GM10847 (cell line): ENCODE measurements around the gene PHYHD1.

ENCODE experiments used
- POLR2A ChIP-seq: IDR thresholded peaks from 2 replicates; pipeline ENCODE4 v1.6.1; 2011; ENCODE audit not compliant: insufficient read length; ENCODE audit errors: extremely low read depth

Gene PHYHD1

DNA sequence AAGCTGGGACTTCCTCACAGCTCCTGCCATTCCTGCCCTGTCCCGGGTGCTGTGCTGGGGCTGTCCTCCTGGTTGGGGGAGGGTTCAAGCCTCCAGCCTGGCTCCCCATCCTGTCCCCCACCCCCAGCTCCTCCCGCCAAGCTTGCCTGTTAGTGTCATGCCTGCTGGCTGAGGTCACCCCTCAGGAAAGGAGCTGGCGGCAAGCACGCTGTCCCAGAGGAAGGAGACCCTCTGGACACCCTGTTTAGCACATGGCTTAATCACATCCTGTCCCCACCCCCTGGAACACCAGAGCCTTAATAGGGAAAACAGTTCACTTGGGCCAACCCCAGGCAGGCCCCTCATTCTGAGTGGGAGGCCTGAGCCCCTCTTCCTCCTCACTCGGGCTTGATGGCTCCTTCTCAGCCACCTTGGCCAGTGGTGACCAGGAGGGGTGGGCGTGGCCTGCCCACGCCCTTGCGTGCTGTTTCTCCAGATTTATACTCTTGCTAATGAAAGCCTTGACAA lies 9.2 kb upstream of the PHYHD1 start:
- no peak for TF ChIP-seq POLR2A

- TF ChIP-seq POLR2A = no peak
Observed at GRCh38 chr9:128912270-128912853, 8.4 kb upstream of the PHYHD1 start.

GRCh38 chr9:128913048-128913900 lies 7.5 kb upstream of the PHYHD1 start:
- no peak for TF ChIP-seq POLR2A

DNA sequence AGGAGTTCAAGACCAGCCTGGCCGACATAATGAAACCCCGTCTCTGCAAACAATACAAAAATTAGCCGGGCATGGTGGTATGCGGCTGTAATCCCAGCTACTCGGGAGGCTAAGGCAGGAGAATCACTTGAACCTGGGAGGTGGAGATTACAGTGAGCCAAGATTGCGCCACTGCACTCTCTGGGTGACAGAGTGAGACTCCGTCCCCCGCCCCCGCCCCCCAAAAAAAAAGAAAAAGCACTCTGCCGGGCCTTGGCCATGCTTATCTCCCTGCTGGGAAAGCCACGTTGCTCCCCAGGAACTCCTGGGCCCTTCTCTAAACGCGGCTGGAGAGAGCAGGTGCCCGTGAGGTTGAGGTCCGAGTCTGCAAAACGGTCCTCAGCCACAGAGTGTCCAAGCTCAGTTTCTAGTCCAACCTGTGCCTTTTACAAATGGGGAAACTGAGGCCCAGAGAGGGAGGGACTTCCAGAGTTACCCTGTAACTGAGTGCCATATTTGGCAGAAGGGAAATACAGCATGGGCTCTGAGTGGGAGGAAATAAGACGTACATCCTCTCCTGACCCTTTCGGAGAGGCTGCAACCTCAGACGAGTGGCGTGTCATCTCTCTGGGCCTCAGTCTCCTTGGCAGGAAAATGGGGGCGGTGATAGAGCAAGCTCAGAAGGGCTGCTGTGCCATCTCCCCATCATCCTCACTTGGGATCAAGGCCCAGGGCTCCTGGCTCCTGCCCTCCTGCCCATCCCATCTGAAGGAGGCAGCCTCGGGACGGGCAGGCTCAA lies 6.6 kb upstream of the PHYHD1 start:
- TF ChIP-seq POLR2A = no peak

GRCh38 chr9:128916204-128916603 lies 4.6 kb upstream of the PHYHD1 start:
- TF ChIP-seq POLR2A = no peak

DNA sequence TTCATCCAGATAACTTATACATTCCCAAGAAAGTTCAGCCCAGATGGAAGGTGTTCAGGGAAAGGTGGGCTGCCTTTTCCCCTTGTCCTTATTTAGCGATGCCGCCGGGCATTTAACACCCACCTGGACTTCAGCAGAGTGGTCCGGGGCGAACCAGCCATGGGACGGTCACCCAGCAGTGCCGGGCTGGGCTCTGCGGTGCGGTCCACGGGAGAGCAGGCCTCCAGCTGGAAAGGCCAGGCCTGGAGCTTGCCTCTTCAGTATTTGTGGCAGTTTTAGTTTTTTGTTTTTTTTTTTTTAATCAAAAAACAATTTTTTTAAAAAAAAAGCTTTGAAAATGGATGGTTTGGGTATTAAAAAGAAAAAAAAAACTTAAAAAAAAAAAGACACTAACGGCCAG lies 4.0 kb upstream of the PHYHD1 start:
- TF ChIP-seq POLR2A = no peak

GRCh38 chr9:128917151-128917849 lies 3.5 kb upstream of the PHYHD1 start:
- no peak for TF ChIP-seq POLR2A

- no peak for TF ChIP-seq POLR2A
Observed at GRCh38 chr9:128918921-128919320, 1.9 kb upstream of the PHYHD1 start.

DNA sequence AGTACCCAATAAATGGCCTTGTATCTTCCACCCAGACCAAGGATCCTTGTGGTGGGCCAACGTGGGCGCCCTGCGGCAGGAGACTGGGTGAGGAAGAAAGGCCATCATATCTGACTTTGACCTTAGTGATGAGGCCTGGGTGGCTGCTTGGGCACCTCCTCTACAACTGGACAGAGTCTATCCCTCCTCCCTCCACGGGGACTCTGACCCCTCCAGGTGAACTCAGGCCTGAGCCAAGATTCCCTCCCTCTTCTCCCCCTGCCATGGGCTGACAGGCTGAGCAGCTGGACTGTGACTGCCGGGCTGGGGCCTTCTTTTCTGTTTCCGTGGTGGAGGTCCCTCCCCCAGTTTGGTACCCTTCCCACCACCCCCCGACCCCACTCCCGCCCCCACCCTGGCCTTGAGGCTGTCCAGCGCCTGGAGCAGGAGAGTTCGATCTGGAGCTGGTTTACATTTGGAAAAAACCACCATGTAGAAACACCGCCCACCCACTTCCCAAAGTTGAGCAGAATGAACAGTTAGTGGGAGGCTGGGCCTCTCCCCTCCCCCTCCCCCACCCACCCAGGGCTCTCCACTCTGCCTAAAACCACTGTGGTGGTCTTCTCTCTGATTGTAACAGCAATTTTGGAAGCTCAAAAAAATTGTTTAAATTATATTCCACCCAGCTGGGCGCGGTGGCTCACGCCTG lies 1.2 kb upstream of the PHYHD1 start:
- TF ChIP-seq POLR2A = no peak

GRCh38 chr9:128921881-128922763 lies 1.3 kb downstream of the PHYHD1 start:
- no peak for TF ChIP-seq POLR2A

- TF ChIP-seq POLR2A = no peak
Observed at GRCh38 chr9:128923493-128923883, 2.7 kb downstream of the PHYHD1 start.

- no peak for TF ChIP-seq POLR2A
Observed at GRCh38 chr9:128927731-128928411, 7.1 kb downstream of the PHYHD1 start.

- no peak for TF ChIP-seq POLR2A
Observed at GRCh38 chr9:128928624-128929023, 7.8 kb downstream of the PHYHD1 start.
